GM21723 (cell line): ENCODE data around the gene RELA.
"Not testable (repeated sequence)": the region's sequence is repeated elsewhere in the genome, so short reads cannot be mapped to it uniquely, and the experiment has no call there.

ENCODE experiments used
- ATAC-seq: cut with Tn5 transposase; IDR thresholded peaks from one replicate; pipeline ENCODE4 v1.9.1; 2021; ENCODE audit warnings: mild to moderate bottlenecking, moderate library complexity; ENCODE audit not compliant: unreplicated experiment

The RELA gene

GRCh38 chr11:65649656-65650546 is 12.8 kb downstream of the RELA start:
- no peak for ATAC-seq

GRCh38 chr11:65648997-65649493 is 13.7 kb downstream of the RELA start:
- ATAC-seq = no peak

GRCh38 chr11:65646958-65647701 is 15.6 kb downstream of the RELA start:
- ATAC-seq = no peak

DNA sequence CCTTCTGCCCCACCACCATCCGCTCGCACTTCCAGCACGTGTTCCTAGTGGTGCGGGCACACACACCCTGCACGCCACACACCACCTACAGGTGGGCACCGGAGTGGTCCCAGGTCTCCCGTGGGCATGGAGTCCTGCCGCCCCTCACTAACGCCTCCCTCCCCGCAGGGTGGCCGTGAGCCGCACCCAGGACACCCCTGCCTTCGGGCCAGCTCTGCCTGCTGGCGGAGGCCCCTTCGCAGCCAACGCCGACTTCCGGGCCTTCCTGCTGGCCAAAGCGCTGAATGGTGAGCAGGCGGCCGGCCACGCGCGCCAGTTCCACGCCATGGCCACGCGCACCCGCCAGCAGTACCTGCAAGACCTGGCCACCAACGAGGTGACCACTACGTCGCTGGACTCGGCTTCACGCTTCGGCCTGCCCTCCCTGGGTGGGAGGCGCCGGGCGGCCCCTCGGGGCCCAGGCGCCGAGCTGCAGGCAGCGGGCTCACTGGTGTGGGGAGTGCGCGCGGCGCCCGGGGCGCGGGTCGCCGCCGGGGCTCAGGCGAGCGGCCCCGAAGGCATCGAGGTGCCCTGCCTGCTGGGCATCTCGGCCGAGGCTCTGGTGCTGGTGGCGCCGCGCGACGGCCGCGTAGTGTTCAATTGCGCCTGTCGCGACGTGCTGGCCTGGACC is 16.3 kb downstream of the RELA start:
- ATAC-seq = no peak

DNA sequence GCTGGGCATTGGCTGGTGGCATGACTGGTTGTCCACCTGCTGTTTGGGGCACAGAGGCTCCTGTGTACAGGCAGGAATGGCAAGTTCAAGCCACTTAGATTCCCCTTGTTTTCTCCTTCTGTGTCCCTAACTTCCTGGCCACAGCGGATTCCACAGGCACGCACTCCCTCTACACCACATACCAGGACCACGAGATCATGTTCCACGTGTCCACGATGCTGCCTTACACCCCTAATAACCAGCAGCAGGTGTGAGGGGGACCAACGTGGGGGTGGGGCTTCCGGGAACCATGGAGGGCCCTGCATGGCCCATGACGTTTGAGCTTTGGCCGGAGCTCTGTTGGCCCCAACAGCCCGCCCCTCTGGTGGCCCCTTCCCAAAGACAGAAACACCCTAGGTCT is 17.0 kb downstream of the RELA start:
- no peak for ATAC-seq

- no peak for ATAC-seq
Observed at GRCh38 chr11:65644837-65645236, 17.9 kb downstream of the RELA start.

GRCh38 chr11:65643971-65644370 is 18.7 kb downstream of the RELA start:
- ATAC-seq = no peak

GRCh38 chr11:65642014-65642671 is 20.6 kb downstream of the RELA start:
- ATAC-seq = no peak

- no peak for ATAC-seq
Observed at GRCh38 chr11:65641297-65642013, 21.3 kb downstream of the RELA start.

GRCh38 chr11:65640483-65641296 is 22.0 kb downstream of the RELA start:
- ATAC-seq = no peak

GRCh38 chr11:65639623-65640482 is 22.9 kb downstream of the RELA start:
- peak; percentile 44 for ATAC-seq

DNA sequence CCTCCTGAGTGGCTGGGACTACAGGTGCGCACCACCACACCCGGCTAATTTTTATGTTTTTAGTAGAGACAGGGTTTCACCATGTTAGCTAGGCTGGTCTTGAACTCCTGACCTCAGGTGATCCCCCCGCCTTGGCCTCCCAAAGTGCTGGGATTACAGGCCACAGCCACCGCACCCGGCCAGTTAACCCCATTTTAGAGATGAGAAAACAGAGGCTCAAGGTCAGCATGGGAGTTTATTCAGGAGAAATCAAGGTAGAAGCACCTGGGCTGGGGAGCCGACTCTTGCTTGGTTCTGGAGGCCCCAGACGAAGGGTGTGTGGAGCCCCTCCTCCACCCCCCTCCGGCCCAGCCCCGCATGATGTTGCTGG is 23.5 kb downstream of the RELA start:
- ATAC-seq = not testable (repeated sequence)

DNA sequence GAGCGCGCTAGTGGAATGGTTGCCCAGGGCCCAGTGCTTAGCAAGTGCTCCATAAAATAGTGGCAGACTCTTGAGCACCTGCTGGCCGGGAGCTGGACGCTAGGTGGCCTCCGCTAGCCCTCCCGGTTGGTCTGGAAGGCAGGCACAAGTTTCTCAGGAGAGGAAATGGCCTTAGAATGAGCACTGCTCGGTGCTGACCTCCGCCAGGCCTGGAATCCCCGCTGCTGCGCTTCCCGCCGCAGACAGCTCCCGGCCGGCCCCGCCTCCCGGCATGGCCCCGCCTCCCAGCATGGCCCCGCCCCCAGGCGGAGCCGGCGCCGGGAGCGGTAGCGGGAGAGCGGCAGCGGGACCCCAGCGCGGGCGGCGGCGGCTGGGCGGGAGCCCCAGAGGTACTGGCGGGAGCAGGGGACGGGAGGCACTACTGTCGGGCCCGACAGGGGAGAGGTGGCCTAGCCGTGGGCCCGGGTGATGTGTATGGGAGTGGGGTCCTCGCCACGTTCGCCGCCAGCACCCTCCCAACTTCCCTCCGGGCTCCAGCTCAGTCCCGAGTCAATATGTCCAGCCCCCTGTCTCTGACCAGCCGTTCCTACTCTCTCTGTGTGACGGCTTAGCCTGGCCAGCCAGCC is 24.8 kb downstream of the RELA start, which contains the start of gene SIPA1:
TSS of gene SIPA1 (plus strand) at position 308 of the 626 bp plus-strand sequence. CDS start 2,821 bp downstream, outside the sequence.
- ATAC-seq = peak; percentile 43

DNA sequence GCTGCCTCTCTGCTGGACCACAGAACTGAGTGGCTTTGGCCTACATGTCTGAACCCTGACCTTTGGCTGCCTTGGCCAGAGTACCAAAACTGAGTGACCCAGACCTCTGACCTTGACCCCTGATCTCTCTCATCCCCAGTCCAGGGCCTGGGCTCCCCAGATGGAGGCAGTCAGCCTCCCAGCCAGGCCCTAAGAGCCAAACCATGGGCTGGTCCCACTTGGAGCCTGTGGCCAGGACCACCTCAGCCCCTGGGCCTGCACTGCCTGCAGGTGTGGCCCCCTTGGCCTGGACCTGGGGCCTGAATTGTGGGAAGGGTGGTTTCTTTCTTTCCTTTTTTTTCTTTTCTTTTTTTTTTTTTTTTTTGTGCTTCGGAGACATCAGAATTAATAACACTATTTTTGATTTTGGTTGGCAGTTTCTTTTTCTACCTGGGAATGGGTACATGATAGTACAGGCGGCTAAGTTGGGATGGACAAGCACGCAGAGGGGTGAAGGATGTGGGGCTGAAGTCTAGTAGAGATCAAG is 25.6 kb downstream of the RELA start:
- no peak for ATAC-seq

DNA sequence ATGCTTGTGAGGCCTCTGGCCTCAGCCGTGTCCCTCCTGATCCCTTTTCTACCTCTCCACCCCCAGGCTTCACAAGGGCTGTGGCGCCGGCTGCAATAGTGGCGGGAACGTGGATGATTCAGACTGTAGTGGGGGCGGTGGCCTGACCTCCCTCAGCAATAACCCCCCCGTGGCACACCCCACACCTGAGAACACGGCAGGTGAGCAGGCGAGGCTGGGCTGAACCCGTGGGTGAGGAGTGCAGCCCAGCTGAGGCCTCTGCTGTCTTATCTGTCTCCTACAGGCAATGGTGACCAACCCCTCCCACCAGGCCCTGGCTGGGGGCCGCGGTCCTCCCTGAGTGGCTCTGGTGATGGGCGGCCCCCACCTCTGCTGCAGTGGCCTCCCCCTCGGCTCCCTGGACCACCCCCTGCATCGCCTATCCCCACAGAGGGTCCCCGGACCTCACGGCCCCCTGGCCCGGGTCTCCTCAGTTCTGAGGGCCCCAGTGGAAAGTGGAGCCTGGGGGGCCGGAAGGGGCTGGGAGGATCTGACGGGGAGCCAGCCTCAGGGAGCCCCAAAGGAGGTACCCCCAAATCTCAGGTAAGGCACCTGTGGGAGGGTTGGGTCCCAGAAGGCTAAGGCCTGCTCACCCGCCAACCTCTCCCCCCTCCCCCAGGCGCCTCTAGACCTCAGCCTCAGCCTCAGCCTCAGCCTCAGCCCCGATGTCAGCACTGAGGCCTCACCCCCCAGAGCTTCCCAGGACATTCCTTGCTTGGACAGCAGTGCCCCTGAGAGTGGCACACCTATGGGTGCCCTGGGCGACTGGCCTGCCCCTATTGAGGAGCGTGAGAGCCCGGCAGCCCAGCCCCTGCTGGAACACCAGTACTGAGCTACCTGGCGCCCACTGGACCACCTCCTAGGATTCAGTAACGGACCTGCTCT is 26.3 kb downstream of the RELA start:
- ATAC-seq = no peak

DNA sequence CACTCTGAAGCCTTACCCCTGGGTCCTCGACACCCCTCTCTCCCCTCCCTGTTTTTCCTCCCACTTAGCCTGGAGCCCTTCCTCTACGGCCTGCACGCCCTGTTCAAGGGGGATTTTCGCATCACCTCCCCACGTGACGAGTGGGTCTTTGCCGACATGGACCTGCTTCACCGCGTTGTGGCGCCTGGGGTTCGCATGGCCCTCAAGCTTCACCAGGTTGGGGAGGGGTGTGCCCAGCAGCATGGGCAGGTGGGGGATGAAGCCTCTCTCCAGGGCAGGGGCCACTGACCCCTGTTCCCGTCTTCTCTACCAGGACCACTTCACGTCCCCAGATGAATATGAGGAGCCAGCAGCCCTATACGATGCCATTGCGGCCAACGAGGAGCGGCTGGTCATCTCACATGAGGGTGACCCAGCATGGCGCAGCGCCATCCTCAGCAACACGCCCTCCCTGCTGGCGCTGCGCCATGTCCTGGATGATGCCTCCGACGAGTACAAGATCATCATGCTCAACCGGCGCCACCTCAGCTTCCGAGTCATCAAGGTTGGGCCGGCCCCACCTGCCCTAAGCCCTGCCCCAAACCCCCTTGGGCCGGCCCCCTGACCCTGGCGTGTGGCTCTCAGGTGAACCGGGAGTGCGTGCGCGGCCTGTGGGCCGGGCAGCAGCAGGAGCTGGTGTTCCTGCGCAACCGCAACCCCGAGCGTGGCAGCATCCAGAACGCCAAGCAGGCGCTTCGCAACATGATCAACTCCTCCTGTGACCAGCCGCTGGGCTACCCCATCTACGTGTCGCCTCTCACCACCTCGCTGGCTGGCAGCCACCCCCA is 27.6 kb downstream of the RELA start:
- ATAC-seq = no peak
